DOHH2 (cell line): ENCODE results near the gene ELANE.

ENCODE experiments used
- H3F3A ChIP-seq: fragments of 200-600 bp; sonication (generic), shearing (Covaris generic); 2 replicates; pipeline ENCODE4 v1.6.0; 2016; ENCODE audit warnings: antibody characterized with exemption, mild to moderate bottlenecking; ENCODE audit not compliant: control insufficient read depth, insufficient read depth
- H3K27ac ChIP-seq: fragments of 200-600 bp; sonication (generic); 2 replicates; pipeline ENCODE4 v1.5.1; 2014; ENCODE audit warnings: low read depth, mild to moderate bottlenecking, low read length, moderate library complexity
- H3K27me3 ChIP-seq: fragments of 200-600 bp; sonication (generic); 2 replicates; pipeline ENCODE4 v1.6.1; 2014; ENCODE audit warnings: mild to moderate bottlenecking, low read length, mixed read lengths; ENCODE audit not compliant: control insufficient read depth
- H3K36me3 ChIP-seq: fragments of 200-600 bp; sonication (generic); 2 replicates; pipeline ENCODE4 v1.6.1; 2014; ENCODE audit warnings: mild to moderate bottlenecking, low read length, moderate library complexity, mixed read lengths; ENCODE audit not compliant: control insufficient read depth
- H3K4me1 ChIP-seq: fragments of 200-600 bp; sonication (generic); 2 replicates; pipeline ENCODE4 v1.6.1; 2014; ENCODE audit warnings: mild to moderate bottlenecking, low read length, mixed read lengths; ENCODE audit not compliant: control insufficient read depth
- H3K4me2 ChIP-seq: fragments of 200-600 bp; sonication (generic); 2 replicates; pipeline ENCODE4 v1.6.0; 2014; ENCODE audit warnings: mild to moderate bottlenecking, low read length, moderate library complexity
- H3K4me3 ChIP-seq: fragments of 200-600 bp; sonication (generic); 2 replicates; pipeline ENCODE4 v1.5.1; 2014; ENCODE audit warnings: mild to moderate bottlenecking, low read length, mixed read lengths
- H3K79me2 ChIP-seq: fragments of 200-600 bp; sonication (generic); 2 replicates; pipeline ENCODE4 v1.6.1; 2014; ENCODE audit warnings: mild to moderate bottlenecking, low read length, mixed read lengths; ENCODE audit not compliant: control insufficient read depth
- H3K9me2 ChIP-seq: fragments of 200-600 bp; sonication (generic); replicated peaks from 2 replicates; pipeline ENCODE4 v1.6.1; 2014; ENCODE audit warnings: mild to moderate bottlenecking, low read length, mixed read lengths; ENCODE audit not compliant: control insufficient read depth
- H3K9me3 ChIP-seq: fragments of 200-600 bp; sonication (generic); 2 replicates; pipeline ENCODE4 v1.6.1; 2014; ENCODE audit warnings: antibody characterized with exemption, low read length, mixed read lengths; ENCODE audit not compliant: control insufficient read depth, insufficient read depth
- H4K20me1 ChIP-seq: fragments of 200-600 bp; sonication (generic); 2 replicates; pipeline ENCODE4 v1.6.0; 2014; ENCODE audit warnings: low read depth, mild to moderate bottlenecking, antibody characterized with exemption, low read length, moderate library complexity; ENCODE audit not compliant: control insufficient read depth, insufficient read depth
- CTCF ChIP-seq: fragments of 200-600 bp; sonication (generic); IDR thresholded peaks from one replicate; pipeline ENCODE4 v1.5.1; 2014; ENCODE audit warnings: antibody characterized with exemption, mild to moderate bottlenecking, low read depth, low read length; ENCODE audit not compliant: poor library complexity, severe bottlenecking
- EZH2phosphoT487 ChIP-seq: fragments of 200-600 bp; sonication (generic); IDR thresholded peaks from 2 replicates; pipeline ENCODE4 v1.6.1; 2017; ENCODE audit warnings: borderline replicate concordance, mild to moderate bottlenecking, antibody characterized with exemption, low read length, moderate library complexity, mixed read lengths

Gene ELANE

GRCh38 chr19:803686-804418 is 48.3 kb upstream of the ELANE start:
- Histone ChIP-seq H3F3A (no peaks in the 10 kb centered on the region), H3K4me3 (no peak overlapping the region), H3K27me3 (no peaks in the 10 kb centered on the region), H3K27ac (no peak overlapping the region), H3K9me3 (no peaks in the 10 kb centered on the region), H3K79me2 (peaks cover 91% of the 10 kb centered on the region), H3K9me2 (no peaks in the 10 kb centered on the region), H4K20me1 (peaks cover 61% of the 10 kb centered on the region), H3K36me3 (peaks cover 99% of the 10 kb centered on the region), H3K4me2 (no peak overlapping the region), H3K4me1 (peaks cover 16% of the 10 kb centered on the region)
- no peak for TF ChIP-seq CTCF
- TF ChIP-seq EZH2phosphoT487: no peak

GRCh38 chr19:804419-805165 is 47.5 kb upstream of the ELANE start:
- H3K9me3 ChIP-seq: no peaks in the 10 kb centered on the region
- no peak overlapping the region for H3K4me2 ChIP-seq
- no peak overlapping the region for H3K27ac ChIP-seq
- H3K4me1 ChIP-seq: peaks cover 9% of the 10 kb centered on the region
- H3K27me3 ChIP-seq: no peaks in the 10 kb centered on the region
- H4K20me1 ChIP-seq: peaks cover 54% of the 10 kb centered on the region
- TF ChIP-seq EZH2phosphoT487: no peak
- TF ChIP-seq CTCF: no peak
- peaks cover 97% of the 10 kb centered on the region for H3K36me3 ChIP-seq
- H3K79me2 ChIP-seq: peaks cover 83% of the 10 kb centered on the region
- H3F3A ChIP-seq: no peaks in the 10 kb centered on the region; the same call in 1 of the 2 replicates
- no peak overlapping the region for H3K4me3 ChIP-seq
- no peaks in the 10 kb centered on the region for H3K9me2 ChIP-seq

- no peak overlapping the region for H3K27ac ChIP-seq
- no peak overlapping the region for H3K4me3 ChIP-seq
- H3K4me2 ChIP-seq: no peak overlapping the region
- peaks cover 97% of the 10 kb centered on the region for H3K36me3 ChIP-seq
- no peak for TF ChIP-seq EZH2phosphoT487
- peak; percentile 36 for TF ChIP-seq CTCF
- no peaks in the 10 kb centered on the region for H3K9me3 ChIP-seq
- H3K4me1 ChIP-seq: peaks cover 5% of the 10 kb centered on the region; the same call in 1 of the 2 replicates
- peaks cover 48% of the 10 kb centered on the region for H4K20me1 ChIP-seq
- H3K27me3 ChIP-seq: no peaks in the 10 kb centered on the region
- no peaks in the 10 kb centered on the region for H3K9me2 ChIP-seq
- H3K79me2 ChIP-seq: peaks cover 78% of the 10 kb centered on the region
- H3F3A ChIP-seq: peaks cover 5% of the 10 kb centered on the region
Measured at GRCh38 chr19:805166-805551, 46.9 kb upstream of the ELANE start.
